K562 treated with DMSO at 1 percent for 4 hours (cell line): ENCODE data around the gene ZNF519. TPM values are rescaled to one million over a fixed set of nuclear protein-coding genes. Genes with fewer than 3 reads are reported as not detected.

Experiments
- total RNA-seq: library from RNA; unstranded; fragments of 300-600 nt; gene quantifications from 2 replicates; pipeline ENCODE4 v1.2.3, GENCODE V29; 2022; ENCODE audit not compliant: insufficient read depth

ZNF519 gene
- 1.7 and 2.3 TPM in 2 replicates for total RNA-seq

GRCh38 chr18:14132271-14132700 is at the start of gene ZNF519:
TSS of gene ZNF519 (minus strand) at chr18:14132435. CDS start at chr18:14132277, 158 bp downstream.

Other genes starting within 250 kb of the ZNF519 start
- not detected in 2 replicates for gene MC2R, start 216.9 kb downstream of the ZNF519 start, total RNA-seq